ENCODE results near the gene CLEC3A.
"Not testable (repeated sequence)": the region's sequence is repeated elsewhere in the genome, so short reads cannot be mapped to it uniquely, and the experiment has no call there.

The CLEC3A gene, protein sequence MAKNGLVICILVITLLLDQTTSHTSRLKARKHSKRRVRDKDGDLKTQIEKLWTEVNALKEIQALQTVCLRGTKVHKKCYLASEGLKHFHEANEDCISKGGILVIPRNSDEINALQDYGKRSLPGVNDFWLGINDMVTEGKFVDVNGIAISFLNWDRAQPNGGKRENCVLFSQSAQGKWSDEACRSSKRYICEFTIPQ

DNA sequence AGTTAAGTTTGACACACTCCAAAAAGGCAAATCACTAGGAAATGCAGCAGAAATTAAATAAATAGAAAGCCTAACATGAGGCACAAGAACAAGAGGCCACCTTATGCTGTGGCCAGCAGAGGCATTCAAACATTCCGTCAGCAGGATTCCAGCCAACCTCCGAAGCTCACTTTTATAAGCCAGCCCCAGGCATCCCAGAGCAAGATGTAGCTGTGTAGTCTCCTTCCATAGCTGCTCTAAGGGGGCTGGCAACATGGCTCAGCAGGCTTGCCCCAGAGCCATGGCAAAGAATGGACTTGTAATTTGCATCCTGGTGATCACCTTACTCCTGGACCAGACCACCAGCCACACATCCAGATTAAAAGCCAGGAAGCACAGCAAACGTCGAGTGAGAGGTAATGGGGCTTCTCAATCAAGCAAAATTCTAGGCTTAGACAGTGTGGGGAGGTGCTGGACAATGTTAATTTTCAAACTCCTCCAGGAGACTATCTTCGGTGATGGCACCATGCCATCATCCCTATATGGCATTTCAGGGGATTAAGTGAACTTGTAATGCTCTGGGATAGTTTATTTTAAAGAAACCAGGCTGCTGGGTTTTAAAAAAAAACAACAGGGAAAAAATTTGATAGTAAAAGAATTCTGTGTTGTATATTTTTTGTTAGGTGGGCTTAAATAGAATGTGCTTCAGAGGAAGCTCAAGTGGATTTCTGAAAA, at the start of gene CLEC3A:
TSS of gene CLEC3A (plus strand) at position 202 of the 714 bp plus-strand sequence. CDS start at position 281, 79 bp downstream.
- DNase-seq (ENCODE audit: low read depth in 2 of 2): no peak

- DNase-seq (ENCODE audit: low read depth in 2 of 2): no peak
Measured at GRCh38 chr16:77974883-77975282, 47.5 kb upstream of the CLEC3A start.

- DNase-seq (ENCODE audit: low read depth in 2 of 2): no peak
Measured at GRCh38 chr16:77975942-77976341, 46.4 kb upstream of the CLEC3A start.

- no peak for DNase-seq (ENCODE audit: low read depth in 2 of 2)
Measured at GRCh38 chr16:77977339-77977738, 45.0 kb upstream of the CLEC3A start.

GRCh38 chr16:77985111-77985510, 37.2 kb upstream of the CLEC3A start:
- no peak for DNase-seq (ENCODE audit: low read depth in 2 of 2)

DNA sequence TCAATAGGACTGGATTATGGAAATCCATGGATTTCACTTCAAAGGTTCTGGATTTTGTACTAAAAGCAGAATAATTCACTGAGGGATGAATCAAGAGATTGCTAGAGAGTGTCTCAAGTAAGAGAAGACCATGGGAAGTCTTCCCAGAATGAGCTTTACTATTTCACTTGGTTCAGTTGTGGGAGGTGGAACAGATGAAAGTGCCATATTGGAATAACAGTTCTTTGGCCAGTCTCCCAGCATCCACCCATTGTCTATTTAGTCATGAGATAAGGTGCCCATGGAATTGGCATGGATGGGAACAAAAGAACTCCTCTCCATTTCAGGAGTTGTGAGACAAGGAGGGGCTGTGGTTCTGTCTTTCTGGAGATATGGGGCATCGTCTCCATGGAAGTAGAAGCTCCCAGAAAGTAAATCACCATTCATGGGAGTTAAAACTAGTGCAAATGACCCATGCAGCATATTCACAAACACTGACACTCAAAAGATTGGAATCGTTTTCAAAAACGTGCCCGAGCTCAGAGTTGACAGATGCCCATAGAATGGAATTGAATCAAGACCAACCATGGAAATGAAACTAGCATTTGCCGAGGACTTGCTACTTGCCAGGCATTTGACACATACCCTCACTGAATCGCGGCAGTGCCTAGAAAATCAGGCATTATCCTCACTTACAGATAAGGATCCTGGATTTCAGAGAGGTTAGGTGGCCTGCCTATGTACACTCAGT, 36.2 kb upstream of the CLEC3A start:
- DNase-seq (ENCODE audit: low read depth in 2 of 2): no peak

DNA sequence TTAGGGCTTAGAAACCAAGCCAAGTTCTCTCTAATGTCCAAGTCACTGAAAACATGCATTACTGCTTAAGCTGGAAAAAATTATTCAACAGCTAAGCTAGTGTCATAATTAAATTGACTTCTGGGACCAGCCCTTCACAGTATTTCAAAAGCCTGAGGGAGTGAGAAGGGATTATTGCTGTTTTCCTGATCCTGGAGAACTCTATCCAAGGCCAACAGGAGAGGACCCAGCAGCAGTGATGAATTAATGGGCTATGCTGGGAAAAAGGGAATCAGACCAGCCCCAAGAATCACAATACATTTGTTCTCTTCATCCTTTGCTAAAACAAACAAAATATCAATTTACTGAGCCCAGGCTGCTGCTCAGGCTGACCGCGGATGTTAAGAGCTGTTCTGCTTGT, 34.5 kb upstream of the CLEC3A start:
- no peak for DNase-seq (ENCODE audit: low read depth in 2 of 2)

DNA sequence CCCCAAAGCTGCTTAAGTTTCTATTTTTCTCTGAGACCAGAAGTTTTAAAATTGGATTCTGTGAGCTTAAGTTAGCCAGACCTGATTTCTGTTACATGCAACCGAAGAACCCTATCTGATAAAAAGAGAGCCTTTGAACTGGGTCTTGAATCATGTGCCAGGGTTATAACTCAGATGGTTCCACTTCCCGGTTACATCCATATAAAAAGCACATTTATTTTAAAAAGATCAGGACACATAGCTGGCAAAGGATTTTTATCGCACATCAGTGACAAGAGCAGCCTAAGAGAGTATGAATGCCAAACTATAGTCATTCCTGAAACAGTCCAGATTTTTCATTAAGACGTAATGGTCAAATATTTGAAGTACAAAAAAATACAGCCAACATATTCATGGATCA, 32.5 kb upstream of the CLEC3A start:
- DNase-seq (ENCODE audit: low read depth in 2 of 2): no peak

DNA sequence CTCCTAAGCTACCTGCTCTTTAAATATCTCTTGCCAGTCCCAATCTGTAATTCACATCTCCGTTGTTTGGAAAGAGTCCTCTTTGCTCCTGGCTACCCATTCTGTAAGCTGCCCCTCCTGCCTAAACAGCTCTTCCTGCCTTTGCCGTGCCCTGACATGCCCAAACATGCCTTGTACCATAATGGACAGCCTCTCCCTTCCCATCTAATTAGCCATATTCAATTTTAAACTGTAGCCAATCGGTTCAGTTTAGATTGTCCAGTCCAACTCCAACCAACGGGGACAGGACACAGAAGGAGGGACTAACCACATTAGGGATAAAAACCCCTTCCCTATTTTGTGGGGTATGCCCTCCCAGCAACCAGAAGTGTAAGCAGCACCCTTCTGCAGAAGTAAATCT, 30.6 kb upstream of the CLEC3A start:
- DNase-seq (ENCODE audit: low read depth in 2 of 2): no peak

DNA sequence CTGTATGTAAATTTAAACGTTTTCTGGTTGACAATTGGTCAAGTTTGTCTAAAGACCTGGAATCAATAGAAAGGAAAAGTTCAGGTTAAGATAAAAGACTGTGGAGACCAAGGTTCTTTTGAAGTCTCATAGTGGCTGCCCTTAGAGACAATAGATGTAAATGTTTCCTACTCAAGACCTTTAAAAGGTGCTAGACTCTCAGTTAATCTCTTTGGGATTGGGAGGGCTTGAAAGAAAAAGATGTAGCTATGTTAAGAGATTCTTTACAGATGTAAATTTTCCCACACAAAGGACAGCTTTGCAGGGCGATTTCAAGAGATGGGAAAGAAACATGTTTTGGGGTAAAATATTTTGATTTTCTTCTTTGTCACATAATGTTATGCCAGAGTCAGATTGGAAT, 30.0 kb upstream of the CLEC3A start:
- not testable (repeated sequence) for DNase-seq (ENCODE audit: low read depth in 2 of 2)

DNA sequence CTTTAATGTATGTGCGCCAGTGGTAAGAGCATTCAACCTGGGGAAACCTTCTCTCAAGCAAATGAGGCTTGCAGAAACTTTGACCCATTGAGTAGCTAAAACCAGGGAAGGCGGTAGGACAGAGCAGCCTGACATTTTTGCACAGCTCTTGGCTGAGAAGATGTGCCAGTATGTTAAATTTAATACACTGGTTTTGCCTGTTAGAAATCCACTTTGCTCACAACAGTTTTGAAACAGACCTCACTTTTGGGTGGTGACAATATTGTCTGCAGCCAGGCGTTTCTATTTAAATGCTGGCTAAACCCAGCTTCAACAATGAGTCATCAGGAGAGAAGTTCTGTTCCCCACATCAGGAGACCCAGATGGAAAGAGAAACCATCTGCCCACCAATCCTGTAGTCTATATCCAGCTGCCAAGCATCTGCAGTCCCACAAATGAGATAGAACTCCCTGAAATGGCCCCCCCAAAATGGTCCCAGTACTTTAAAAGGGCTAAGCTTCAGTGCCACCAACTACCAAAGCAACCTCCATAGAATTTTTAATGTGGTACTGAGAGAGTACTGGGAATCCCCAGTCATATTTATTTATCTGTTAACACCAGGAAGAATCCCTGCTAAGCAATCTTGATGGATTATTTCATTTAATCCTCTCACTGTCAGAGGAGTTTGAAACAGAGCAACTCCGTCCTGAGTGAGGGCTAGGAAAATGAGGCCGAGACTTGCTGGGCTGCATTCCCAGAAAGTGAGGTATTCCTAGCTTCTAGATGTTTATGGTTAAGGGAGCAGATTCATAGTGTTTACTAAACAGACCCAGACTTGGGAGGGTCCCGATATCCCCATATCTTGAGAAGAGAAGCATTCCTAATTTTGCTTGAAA, 29.0 kb upstream of the CLEC3A start:
- DNase-seq (ENCODE audit: low read depth in 2 of 2): peak; percentile 50 to 56

DNA sequence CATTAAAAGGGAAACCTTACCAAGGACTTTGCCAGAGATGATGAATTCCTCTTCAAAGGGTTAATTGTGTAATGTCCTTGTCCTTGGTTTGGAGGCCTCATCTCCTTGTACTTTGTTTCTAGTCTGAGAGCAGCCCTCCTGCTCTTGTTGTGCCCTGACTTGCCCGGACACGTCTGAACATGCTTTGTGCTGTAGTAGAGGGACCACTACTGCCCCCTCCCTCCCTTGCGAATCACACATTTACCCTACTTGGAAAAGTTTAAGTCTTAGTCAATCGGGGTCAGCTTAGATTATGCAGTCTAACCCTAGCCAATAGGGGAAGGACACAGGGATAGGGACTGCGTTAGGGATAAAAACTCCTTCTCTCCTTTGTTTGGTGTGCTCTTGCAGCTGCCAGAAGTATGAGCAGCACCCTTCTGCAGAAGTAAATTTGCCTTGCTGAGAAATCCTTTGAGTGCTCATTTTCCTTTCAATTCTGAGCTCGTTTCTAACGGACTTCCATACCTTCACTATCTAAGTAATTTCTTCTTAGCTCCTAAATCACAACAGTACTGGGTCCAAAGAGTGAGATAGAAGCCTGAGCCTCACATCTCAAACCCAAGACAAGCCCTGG, 26.4 kb upstream of the CLEC3A start:
- DNase-seq (ENCODE audit: low read depth in 2 of 2): no peak

GRCh38 chr16:77998350-77999023, 23.9 kb upstream of the CLEC3A start:
- no peak for DNase-seq (ENCODE audit: low read depth in 2 of 2)

DNA sequence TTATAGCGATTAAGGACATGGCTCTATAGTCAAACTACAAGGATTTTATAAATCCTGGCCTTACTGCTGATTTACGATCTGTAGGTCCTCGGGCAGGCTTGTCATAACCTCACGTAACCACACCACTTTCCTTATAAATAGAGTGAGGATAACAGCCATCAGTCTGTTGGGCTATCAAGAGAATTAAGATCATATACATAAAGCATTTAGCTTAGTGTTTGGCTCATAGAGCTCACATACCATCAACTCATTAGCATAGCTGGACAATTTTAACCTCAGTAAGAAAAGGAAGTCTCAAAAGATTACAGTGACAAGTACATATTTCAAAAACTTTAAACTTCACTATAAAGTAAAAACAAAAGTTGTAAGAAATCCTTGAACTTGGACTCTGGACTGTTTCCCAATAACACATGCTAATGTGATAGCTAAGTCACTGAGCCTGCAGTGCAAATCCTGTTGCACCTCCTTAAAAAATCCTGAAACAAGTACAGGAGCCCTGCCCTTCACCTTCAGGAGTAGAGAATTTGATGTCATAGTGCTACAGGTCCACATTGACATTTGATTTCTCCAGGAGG, 20.8 kb upstream of the CLEC3A start:
- DNase-seq (ENCODE audit: low read depth in 2 of 2): no peak

GRCh38 chr16:78002915-78003538, 19.3 kb upstream of the CLEC3A start:
- peak; percentile 67 to 72 for DNase-seq (ENCODE audit: low read depth in 2 of 2)

- DNase-seq (ENCODE audit: low read depth in 2 of 2): no peak
Measured at GRCh38 chr16:78004517-78004916, 17.8 kb upstream of the CLEC3A start.

- DNase-seq (ENCODE audit: low read depth in 2 of 2): no peak
Measured at GRCh38 chr16:78005881-78006280, 16.5 kb upstream of the CLEC3A start.

- no peak for DNase-seq (ENCODE audit: low read depth in 2 of 2)
Measured at GRCh38 chr16:78007121-78007520, 15.2 kb upstream of the CLEC3A start.

DNA sequence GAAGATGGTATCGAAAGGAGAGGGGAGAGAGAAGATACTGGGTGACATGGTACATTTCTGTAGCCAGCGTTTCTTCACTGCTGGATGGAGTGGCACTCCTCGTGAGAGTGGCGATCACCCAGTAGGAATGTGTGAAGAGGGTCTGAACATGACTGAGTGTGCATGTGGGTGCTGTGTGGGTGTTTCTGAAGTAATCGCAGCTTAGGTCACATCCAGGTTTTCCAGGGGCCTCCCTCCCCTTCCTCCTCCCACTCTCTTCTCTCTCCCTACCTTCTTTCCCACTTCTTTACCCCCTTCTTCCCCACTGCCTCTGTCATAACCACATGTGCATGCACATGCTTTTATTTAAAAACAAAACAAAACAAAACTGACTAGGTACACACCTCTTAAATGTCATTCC, 1.8 kb downstream of the CLEC3A start:
- DNase-seq (ENCODE audit: low read depth in 2 of 2): no peak

GRCh38 chr16:78025631-78026030, 3.3 kb downstream of the CLEC3A start:
- no peak for DNase-seq (ENCODE audit: low read depth in 2 of 2)
